ENCODE results near the gene HPS4. TPM values are rescaled to one million over a fixed set of nuclear protein-coding genes. Genes with fewer than 3 reads are reported as not detected.

HPS4 gene
- total and polyA plus RNA-seq, 3 donors from 2014 or later: 68.8 to 110 (median 103) TPM

GRCh38 chr22:26501996-26502395 lies 18.4 kb upstream of the HPS4 start:
- H3K27ac ChIP-seq: no peak overlapping the region
- no peak for DNase-seq
- no peaks in the 10 kb centered on the region for H3K36me3 ChIP-seq (ENCODE audit: low read depth, missing control alignments)
- H3K4me1 ChIP-seq: peaks cover 3% of the 10 kb centered on the region
- TF ChIP-seq, protein P1, sequence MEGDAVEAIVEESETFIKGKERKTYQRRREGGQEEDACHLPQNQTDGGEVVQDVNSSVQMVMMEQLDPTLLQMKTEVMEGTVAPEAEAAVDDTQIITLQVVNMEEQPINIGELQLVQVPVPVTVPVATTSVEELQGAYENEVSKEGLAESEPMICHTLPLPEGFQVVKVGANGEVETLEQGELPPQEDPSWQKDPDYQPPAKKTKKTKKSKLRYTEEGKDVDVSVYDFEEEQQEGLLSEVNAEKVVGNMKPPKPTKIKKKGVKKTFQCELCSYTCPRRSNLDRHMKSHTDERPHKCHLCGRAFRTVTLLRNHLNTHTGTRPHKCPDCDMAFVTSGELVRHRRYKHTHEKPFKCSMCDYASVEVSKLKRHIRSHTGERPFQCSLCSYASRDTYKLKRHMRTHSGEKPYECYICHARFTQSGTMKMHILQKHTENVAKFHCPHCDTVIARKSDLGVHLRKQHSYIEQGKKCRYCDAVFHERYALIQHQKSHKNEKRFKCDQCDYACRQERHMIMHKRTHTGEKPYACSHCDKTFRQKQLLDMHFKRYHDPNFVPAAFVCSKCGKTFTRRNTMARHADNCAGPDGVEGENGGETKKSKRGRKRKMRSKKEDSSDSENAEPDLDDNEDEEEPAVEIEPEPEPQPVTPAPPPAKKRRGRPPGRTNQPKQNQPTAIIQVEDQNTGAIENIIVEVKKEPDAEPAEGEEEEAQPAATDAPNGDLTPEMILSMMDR (IDR thresholded peaks at IDR 0.05): no peak
- TF ChIP-seq POLR2A (IDR thresholded peaks at IDR 0.05): no peak
- H3K9me3 ChIP-seq: no peaks in the 10 kb centered on the region
- no peak overlapping the region for H3K4me3 ChIP-seq
- intact Hi-C loops (cut with DNase I; ENCODE audit: low total_unique reads): no loop called here
- H3K27me3 ChIP-seq: no peaks in the 10 kb centered on the region
- WGBS, 2 donors: 87 to 95% methylated on average over 2 of the region's 2 CpGs

DNA sequence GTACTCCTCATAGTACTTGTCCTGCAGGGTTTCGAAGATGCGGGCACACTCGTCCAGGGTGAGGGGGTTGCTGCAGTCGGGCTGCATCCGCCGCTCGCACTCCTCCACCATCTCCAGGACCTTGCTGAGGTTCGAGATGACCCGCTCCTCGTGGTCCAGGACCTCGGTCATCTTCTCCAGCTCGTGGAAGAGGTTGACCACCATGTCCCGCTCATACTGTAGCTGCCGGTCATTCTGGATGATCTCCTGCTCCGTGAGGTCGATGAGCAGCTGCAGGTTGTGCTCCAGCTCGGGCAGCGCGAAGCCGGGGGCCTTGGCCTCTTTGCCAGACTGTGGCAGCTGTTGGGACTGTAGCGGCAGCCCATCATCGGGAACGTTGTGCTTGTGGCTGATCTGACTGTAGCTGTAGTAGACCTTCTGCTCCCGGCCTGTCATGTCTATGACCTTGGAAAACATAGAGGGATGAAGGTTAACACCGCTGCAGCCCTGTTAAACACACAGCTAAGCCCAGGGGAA lies 15.7 kb upstream of the HPS4 start:
- no peak overlapping the region for H3K4me3 ChIP-seq
- intact Hi-C loops (cut with DNase I; ENCODE audit: low total_unique reads): no loop called here
- no peaks in the 10 kb centered on the region for H3K27me3 ChIP-seq
- H3K36me3 ChIP-seq (ENCODE audit: low read depth, missing control alignments): no peaks in the 10 kb centered on the region
- no peaks in the 10 kb centered on the region for H3K9me3 ChIP-seq
- 91 to 93% methylated on average over 21 to 25 of the region's 25 CpGs for WGBS, 2 donors
- no peak for DNase-seq
- H3K27ac ChIP-seq: no peak overlapping the region
- H3K4me1 ChIP-seq: peaks cover 3% of the 10 kb centered on the region
- TF ChIP-seq POLR2A (IDR thresholded peaks at IDR 0.05): no peak
- TF ChIP-seq, protein P1 (IDR thresholded peaks at IDR 0.05): no peak

DNA sequence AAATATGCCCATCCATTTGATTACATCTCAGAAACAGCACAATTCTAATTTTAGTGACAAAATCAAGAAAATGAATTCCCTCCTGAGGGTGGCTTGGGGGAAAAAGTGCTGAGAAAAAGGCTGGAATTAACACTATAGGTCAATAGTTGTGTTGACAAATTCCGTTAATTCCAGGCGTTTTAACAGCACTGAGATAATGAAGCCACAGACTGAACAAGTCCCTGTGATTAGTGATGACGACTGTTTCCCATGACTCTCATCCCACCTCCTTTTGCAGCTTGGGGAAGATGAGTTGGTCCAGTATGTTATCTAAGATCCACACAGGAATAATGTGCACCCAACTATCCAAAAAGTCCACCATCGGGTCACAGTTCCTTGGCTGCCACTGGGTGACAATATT lies 12.9 kb upstream of the HPS4 start:
- intact Hi-C loops (cut with DNase I; ENCODE audit: low total_unique reads): no loop called here
- Histone ChIP-seq H3K36me3 (ENCODE audit: low read depth, missing control alignments) (no peaks in the 10 kb centered on the region), H3K4me3 (no peak overlapping the region), H3K9me3 (no peaks in the 10 kb centered on the region), H3K27me3 (no peaks in the 10 kb centered on the region), H3K27ac (no peak overlapping the region), H3K4me1 (peaks cover 7% of the 10 kb centered on the region)
- DNase-seq: no peak
- WGBS, 2 donors: 76 to 87% methylated on average over 4 of the region's 4 CpGs
- TF ChIP-seq, protein P1 (IDR thresholded peaks at IDR 0.05): no peak
- TF ChIP-seq POLR2A (IDR thresholded peaks at IDR 0.05): no peak

GRCh38 chr22:26494506-26494905 lies 10.9 kb upstream of the HPS4 start:
- H3K36me3 ChIP-seq (ENCODE audit: low read depth, missing control alignments): no peaks in the 10 kb centered on the region
- no peaks in the 10 kb centered on the region for H3K9me3 ChIP-seq
- H3K4me3 ChIP-seq: no peak overlapping the region
- DNase-seq: no peak
- peaks cover 7% of the 10 kb centered on the region for H3K4me1 ChIP-seq
- intact Hi-C loops (cut with DNase I; ENCODE audit: low total_unique reads): no loop called here
- TF ChIP-seq, protein P1 (IDR thresholded peaks at IDR 0.05): no peak
- no peak for TF ChIP-seq POLR2A (IDR thresholded peaks at IDR 0.05)
- no peak overlapping the region for H3K27ac ChIP-seq
- no peaks in the 10 kb centered on the region for H3K27me3 ChIP-seq

- no peaks in the 10 kb centered on the region for H3K9me3 ChIP-seq
- no peaks in the 10 kb centered on the region for H3K36me3 ChIP-seq (ENCODE audit: low read depth, missing control alignments)
- intact Hi-C loops (cut with DNase I; ENCODE audit: low total_unique reads): no loop called here
- peak overlapping the region in 1 of 2 donors; percentile 42 for H3K27ac ChIP-seq
- H3K4me1 ChIP-seq: peaks cover 7% of the 10 kb centered on the region
- WGBS, 2 donors: 90% methylated on average over 9 of the region's 9 CpGs
- no peak for DNase-seq
- no peak for TF ChIP-seq POLR2A (IDR thresholded peaks at IDR 0.05)
- TF ChIP-seq, protein P1 (IDR thresholded peaks at IDR 0.05): no peak
- H3K27me3 ChIP-seq: no peaks in the 10 kb centered on the region
- no peak overlapping the region for H3K4me3 ChIP-seq
Observed at GRCh38 chr22:26492220-26492619, 8.6 kb upstream of the HPS4 start.
